ENCODE measurements around the gene NDUFS1.
"Not testable (repeated sequence)": the region's sequence is repeated elsewhere in the genome, so short reads cannot be mapped to it uniquely, and the experiment has no call there.

Gene NDUFS1

GRCh38 chr2:206080927-206081326 lies 78.3 kb downstream of the NDUFS1 start:
- H3K4me3 ChIP-seq, result no peak overlapping the region
- no peak overlapping the region for H3K27ac ChIP-seq

GRCh38 chr2:206079699-206080465 lies 79.4 kb downstream of the NDUFS1 start:
- no peak overlapping the region for H3K4me3 ChIP-seq
- H3K27ac ChIP-seq, result no peak overlapping the region

- H3K27ac ChIP-seq, H3K4me3 ChIP-seq: not testable (repeated sequence)
Observed at GRCh38 chr2:206077879-206078278, 81.4 kb downstream of the NDUFS1 start.

GRCh38 chr2:206075113-206075512 lies 84.1 kb downstream of the NDUFS1 start:
- H3K4me3 ChIP-seq, result no peak overlapping the region
- H3K27ac ChIP-seq, result no peak overlapping the region

- H3K4me3 ChIP-seq, result no peak overlapping the region
- peak overlapping the region in 2 of 21 experiments; percentile 14 to 44 for H3K27ac ChIP-seq
Observed at GRCh38 chr2:206071807-206072206, 87.4 kb downstream of the NDUFS1 start.

GRCh38 chr2:206069417-206069816 lies 89.8 kb downstream of the NDUFS1 start:
- Histone ChIP-seq H3K27ac (no peak overlapping the region), H3K4me3 (no peak overlapping the region)

GRCh38 chr2:206068207-206068606 lies 91.0 kb downstream of the NDUFS1 start:
- H3K27ac ChIP-seq, result no peak overlapping the region
- no peak overlapping the region for H3K4me3 ChIP-seq
